PFSK-1 (cell line): Measurements from ENCODE around the gene ACTRT1.

Source experiments
- FOXP2 ChIP-seq: optimal IDR thresholded peaks from 2 replicates; pipeline ENCODE3; 2011; ENCODE audit warnings: borderline replicate concordance, control low read depth, inconsistent platforms; ENCODE audit not compliant: insufficient read depth; ENCODE audit errors: extremely low read length, extremely low read depth
- POLR2AphosphoS5 ChIP-seq: IDR thresholded peaks from 2 replicates; pipeline ENCODE4 v1.6.1; 2012; ENCODE audit warnings: low read depth, mild to moderate bottlenecking, control low read depth, low read length, moderate library complexity
- REST ChIP-seq, 2 experiments: IDR thresholded peaks; 2 replicates each; pipeline versions ENCODE4 v1.6.1 to v1.8.0; 2011 to 2012; ENCODE audit warnings: low read depth in 2 of 2, low read length in 2 of 2, control low read depth in 1 of 2, inconsistent platforms in 1 of 2, mild to moderate bottlenecking in 1 of 2, moderate library complexity in 1 of 2; ENCODE audit not compliant: insufficient read depth in 1 of 2
- SIN3A ChIP-seq: IDR thresholded peaks from 2 replicates; pipeline ENCODE4 v1.6.1; 2012; ENCODE audit warnings: mild to moderate bottlenecking, low read length, moderate library complexity, borderline replicate concordance; ENCODE audit not compliant: insufficient read depth

GRCh38 chrX:128052303-128052702 is at the start of gene ACTRT1:
- no peak for TF ChIP-seq REST (IDR thresholded peaks at IDR 0.05; ENCODE audit: insufficient read depth in 1 of 2, low read depth in 2 of 2, low read length in 2 of 2)
- no peak for TF ChIP-seq POLR2AphosphoS5
- no peak for TF ChIP-seq FOXP2
- TF ChIP-seq SIN3A = no peak
